GM23248 (cell line): ENCODE measurements around the gene CRYM. TPM values are rescaled to one million over a fixed set of nuclear protein-coding genes. Genes with fewer than 3 reads are reported as not detected.
"Not testable (repeated sequence)": the region's sequence is repeated elsewhere in the genome, so short reads cannot be mapped to it uniquely, and the experiment has no call there.

Experiments used
- DNase-seq: peaks from one replicate; pipeline ENCODE4 v3.0.0-alpha.2; 2015
- H2AFZ ChIP-seq: fragments of 200-600 bp; sonication (generic); 2 replicates; pipeline ENCODE4 v1.6.1; 2016; ENCODE audit warnings: antibody characterized with exemption
- H3F3A ChIP-seq: fragments of 200-600 bp; sonication (generic); 2 replicates; pipeline ENCODE4 v1.6.1; 2016; ENCODE audit warnings: mild to moderate bottlenecking, antibody characterized with exemption, mixed run types; ENCODE audit not compliant: insufficient read depth
- H3K27ac ChIP-seq: fragments of 200-600 bp; sonication (generic); 2 replicates; pipeline ENCODE4 v1.5.1; 2016; ENCODE audit warnings: mild to moderate bottlenecking
- H3K27me3 ChIP-seq: fragments of 200-600 bp; sonication (generic); replicated peaks from 2 replicates; pipeline ENCODE4 v1.6.1; 2016; ENCODE audit warnings: mild to moderate bottlenecking; ENCODE audit not compliant: insufficient read depth
- H3K36me3 ChIP-seq: fragments of 200-600 bp; sonication (generic); 2 replicates; pipeline ENCODE4 v1.6.1; 2016; ENCODE audit warnings: low read depth, mild to moderate bottlenecking
- H3K4me1 ChIP-seq: fragments of 200-600 bp; sonication (generic); 2 replicates; pipeline ENCODE4 v1.6.1; 2016; ENCODE audit warnings: mild to moderate bottlenecking; ENCODE audit not compliant: insufficient read depth
- H3K4me2 ChIP-seq: fragments of 200-600 bp; sonication (generic); one replicate; pipeline ENCODE4 v1.6.1; 2016; ENCODE audit warnings: mild to moderate bottlenecking; ENCODE audit not compliant: unreplicated experiment
- H3K4me3 ChIP-seq: fragments of 200-600 bp; sonication (generic); 2 replicates; pipeline ENCODE4 v1.5.1; 2016; ENCODE audit warnings: mild to moderate bottlenecking
- H3K79me2 ChIP-seq: fragments of 200-600 bp; sonication (generic); 2 replicates; pipeline ENCODE4 v1.6.1; 2016; ENCODE audit warnings: mild to moderate bottlenecking; ENCODE audit not compliant: insufficient read depth
- H3K9ac ChIP-seq: fragments of 200-600 bp; sonication (generic); 2 replicates; pipeline ENCODE4 v1.6.1; 2016; ENCODE audit warnings: mild to moderate bottlenecking
- H3K9me2 ChIP-seq: fragments of 200-600 bp; sonication (generic); 2 replicates; pipeline ENCODE4 v1.6.1; 2016; ENCODE audit warnings: mixed run types, mild to moderate bottlenecking, moderate library complexity; ENCODE audit not compliant: insufficient read depth
- H3K9me3 ChIP-seq: fragments of 200-600 bp; sonication (generic); one replicate; pipeline ENCODE4 v1.6.1; 2017; ENCODE audit warnings: low read depth
- H4K20me1 ChIP-seq: fragments of 200-600 bp; sonication (generic); 2 replicates; pipeline ENCODE4 v1.6.0; 2016; ENCODE audit not compliant: insufficient read depth
- EZH2 ChIP-seq: fragments of 200-600 bp; sonication (generic); IDR thresholded peaks from 2 replicates; pipeline ENCODE4 v1.6.1; 2018; ENCODE audit warnings: antibody characterized with exemption, mild to moderate bottlenecking; ENCODE audit not compliant: insufficient read depth, poor library complexity, severe bottlenecking
- EZH2phosphoT487 ChIP-seq: fragments of 200-600 bp; sonication (generic); IDR thresholded peaks from 2 replicates; pipeline ENCODE4 v1.6.1; 2018; ENCODE audit warnings: antibody characterized with exemption, moderate library complexity, mild to moderate bottlenecking, low read depth; ENCODE audit not compliant: insufficient read depth
- WGBS, 2 experiments: methylation state at CpG; one replicate each; pipeline ENCODE4 v1.1.6; 2015 to 2017; ENCODE audit warnings: low lambda C conversion rate in 2 of 2, low coverage in 1 of 2; ENCODE audit errors: missing lambda C conversion rate in 2 of 2; 5-methylcytosine and 5-hydroxymethylcytosine counted together
- in situ Hi-C: fragments of 300-500 bp; cut with MboI; formaldehyde crosslinking; loops from 2 replicates; pipeline ENCODE4 v1.15.0; 2020
- polyA plus RNA-seq: library from polyadenylated mRNA; unstranded; fragments of >200 nt; fragmentation: Nextera tagmentation; extraction: Ambion mirVana; gene quantifications from 2 replicates; pipeline ENCODE4 v1.2.1, GENCODE V29; 2016
- total RNA-seq: library from RNA; depleted of rRNA; stranded (reverse); fragments of >200 nt; shearing (Covaris generic); gene quantifications from 2 replicates; pipeline ENCODE4 v1.2.3, GENCODE V29; 2014

CRYM gene
- total and polyA plus RNA-seq, 2 experiments from 2014 or later, result not detected

DNA sequence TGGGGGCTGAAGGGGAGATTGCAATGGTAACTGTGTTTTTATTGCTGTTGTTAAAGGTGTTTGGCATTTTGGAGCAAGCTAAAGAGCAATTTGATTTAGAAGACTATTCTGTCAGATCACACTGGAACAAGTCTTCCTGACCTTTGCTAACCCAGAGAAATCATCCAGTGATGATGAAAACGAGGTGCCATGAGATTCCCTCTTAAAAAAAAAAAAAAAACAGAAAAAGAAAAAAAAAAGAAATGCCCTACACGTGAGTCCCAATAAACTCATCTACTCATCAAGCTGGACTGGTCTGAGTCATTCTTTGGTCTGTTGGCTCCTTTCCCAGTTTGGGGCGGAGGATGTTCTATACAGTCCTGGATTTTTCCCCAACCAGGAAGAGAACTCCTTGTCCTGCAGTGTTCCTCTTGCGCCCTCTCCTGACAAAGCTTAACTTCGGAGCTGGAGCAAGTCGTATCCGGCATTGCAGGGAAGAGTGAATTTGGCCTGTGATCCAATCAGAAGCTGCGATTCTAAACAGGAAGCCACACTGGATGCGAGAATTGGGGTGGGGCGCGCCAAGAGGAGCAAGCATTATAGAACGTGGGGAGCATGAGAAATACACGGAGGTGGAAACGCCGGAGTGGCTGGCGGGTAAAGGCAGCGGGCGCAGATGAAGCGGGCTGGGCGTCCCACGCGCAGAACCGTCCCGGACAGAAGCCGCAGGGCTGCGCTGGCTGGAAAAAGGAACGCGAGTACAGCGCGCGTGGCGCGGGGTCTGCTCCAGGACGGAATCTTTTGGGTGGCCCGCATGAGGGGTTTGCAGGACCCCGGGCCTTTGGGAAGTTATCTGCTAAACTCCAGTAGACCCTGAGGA lies 22.4 kb upstream of the CRYM start:
- no peak for TF ChIP-seq EZH2
- TF ChIP-seq EZH2phosphoT487, result no peak
- peak overlapping the region; percentile 85 for H3K9ac ChIP-seq
- peak overlapping the region; percentile 63 for H3K27ac ChIP-seq
- no peaks in the 10 kb centered on the region for H3K27me3 ChIP-seq
- H3K4me2 ChIP-seq, result peak overlapping the region; percentile 89
- 1% methylated on average over 36 of the region's 36 CpGs for WGBS, 2 experiments
- peaks cover 16% of the 10 kb centered on the region for H3F3A ChIP-seq
- H3K4me3 ChIP-seq, result peak overlapping the region; percentile 90
- no peaks in the 10 kb centered on the region for H3K9me2 ChIP-seq
- peaks cover 27% of the 10 kb centered on the region for H3K4me1 ChIP-seq
- no peaks in the 10 kb centered on the region for H3K36me3 ChIP-seq
- DNase-seq, result peak; percentile 100
- H2AFZ ChIP-seq, result peak overlapping the region; percentile 95
- no peaks in the 10 kb centered on the region for H4K20me1 ChIP-seq
- no peaks in the 10 kb centered on the region for H3K9me3 ChIP-seq
- H3K79me2 ChIP-seq, result peaks cover 12% of the 10 kb centered on the region; the same call in 1 of the 2 replicates
- in situ Hi-C loops, result no loop called here

DNA sequence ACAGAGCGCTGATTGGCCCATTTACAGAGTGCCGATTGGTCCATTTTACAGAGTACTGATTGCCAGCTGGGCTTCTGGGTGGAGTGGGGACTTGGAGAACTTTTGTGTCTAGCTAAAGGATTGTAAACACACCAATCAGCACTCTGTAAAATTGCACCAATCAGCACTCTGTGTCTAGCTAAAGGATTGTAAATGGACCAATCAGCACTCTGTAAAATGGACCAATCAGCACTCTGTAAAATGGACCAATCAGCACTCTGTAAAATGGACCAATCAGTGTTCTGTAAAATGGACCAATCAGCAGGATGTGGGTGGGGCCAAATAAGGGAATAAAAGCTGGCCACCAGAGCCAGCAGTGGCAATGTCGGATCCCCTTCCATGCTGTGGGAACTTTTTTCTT lies 11.7 kb upstream of the CRYM start:
- H3K36me3 ChIP-seq, H3K9me3 ChIP-seq, H3K4me1 ChIP-seq, DNase-seq, H4K20me1 ChIP-seq, H3K4me2 ChIP-seq, H3K9me2 ChIP-seq, H3F3A ChIP-seq, H3K9ac ChIP-seq, H2AFZ ChIP-seq, H3K27ac ChIP-seq, H3K79me2 ChIP-seq, H3K4me3 ChIP-seq: not testable (repeated sequence)
- in situ Hi-C loops, result loop anchor here (10.0 kb wide), 1 partner anchor 105 kb away; no protein-coding TSS in a partner anchor
- peaks cover 20% of the 10 kb centered on the region for H3K27me3 ChIP-seq
- WGBS, 2 experiments, result 95 to 100% methylated on average over 3 of the region's 3 CpGs

DNA sequence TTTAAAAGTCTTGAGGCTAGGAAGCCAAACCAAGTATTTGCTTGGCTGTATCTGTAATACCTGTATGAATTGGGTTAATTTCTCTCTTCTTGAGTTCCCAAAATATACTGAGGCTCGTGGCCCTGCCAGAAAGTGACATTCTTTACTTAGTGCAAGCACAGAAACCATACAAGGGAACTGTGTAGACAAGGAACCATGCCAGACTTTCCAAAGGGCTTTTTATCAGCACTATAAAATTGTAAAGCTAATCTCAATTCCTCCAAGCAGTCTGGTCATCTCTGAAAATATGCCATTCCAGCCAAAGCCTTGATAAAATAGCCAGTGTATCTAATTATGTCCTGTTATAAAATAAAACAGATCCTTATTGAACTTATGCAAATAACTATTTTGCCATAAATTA lies 7.2 kb upstream of the CRYM start:
- Histone ChIP-seq H3K36me3 (no peaks in the 10 kb centered on the region), H2AFZ (no peak overlapping the region), H3F3A (no peaks in the 10 kb centered on the region), H3K9ac (no peak overlapping the region), H3K9me2 (no peaks in the 10 kb centered on the region), H3K9me3 (no peaks in the 10 kb centered on the region), H3K79me2 (no peaks in the 10 kb centered on the region), H3K4me3 (no peak overlapping the region), H3K27me3 (peaks cover 28% of the 10 kb centered on the region), H3K27ac (no peak overlapping the region), H3K4me1 (no peaks in the 10 kb centered on the region), H3K4me2 (no peak overlapping the region), H4K20me1 (no peaks in the 10 kb centered on the region)
- 11 to 24% methylated on average over 1 of the region's 1 CpG for WGBS, 2 experiments
- DNase-seq, result no peak
- in situ Hi-C loops, result no loop called here
- TF ChIP-seq EZH2phosphoT487, result no peak
- TF ChIP-seq EZH2, result no peak

DNA sequence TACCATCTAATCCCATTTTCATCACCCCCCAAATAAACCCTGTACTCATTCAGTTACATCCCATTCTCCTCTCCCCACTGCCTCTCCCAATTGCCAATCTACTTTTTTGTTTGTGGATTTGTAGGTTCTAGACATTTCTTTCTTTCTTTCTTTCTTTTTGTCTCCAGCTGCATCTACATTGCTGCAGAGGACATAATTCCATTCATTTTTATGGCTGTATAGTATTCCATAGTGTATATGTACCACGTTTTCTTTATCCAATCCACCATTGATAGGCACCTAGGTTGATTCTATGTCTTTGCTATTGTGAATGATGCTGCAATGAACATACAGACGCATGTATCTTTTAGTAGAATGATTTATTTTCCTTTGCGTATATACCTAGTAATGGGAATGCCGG lies 6.3 kb upstream of the CRYM start:
- DNase-seq, result no peak
- no peaks in the 10 kb centered on the region for H3K9me3 ChIP-seq
- H3K4me3 ChIP-seq, result peak overlapping the region; percentile 62
- H3F3A ChIP-seq, result no peaks in the 10 kb centered on the region; the same call in 1 of the 2 replicates
- no peak overlapping the region for H3K27ac ChIP-seq
- TF ChIP-seq EZH2, result no peak
- TF ChIP-seq EZH2phosphoT487, result no peak
- no peaks in the 10 kb centered on the region for H3K4me1 ChIP-seq
- H3K9ac ChIP-seq, result no peak overlapping the region
- H3K79me2 ChIP-seq, result no peaks in the 10 kb centered on the region
- no peaks in the 10 kb centered on the region for H4K20me1 ChIP-seq
- H3K27me3 ChIP-seq, result peaks cover 28% of the 10 kb centered on the region
- H2AFZ ChIP-seq, result no peak overlapping the region
- H3K9me2 ChIP-seq, result no peaks in the 10 kb centered on the region
- in situ Hi-C loops, result no loop called here
- H3K36me3 ChIP-seq, result no peaks in the 10 kb centered on the region
- 90 to 93% methylated on average over 4 of the region's 4 CpGs for WGBS, 2 experiments
- H3K4me2 ChIP-seq, result no peak overlapping the region
